ENCODE results near the gene FNIP2. TPM values are rescaled to one million over a fixed set of nuclear protein-coding genes. Genes with fewer than 3 reads are reported as not detected.

The FNIP2 gene
- total RNA-seq, 3 donors from 2014 or later (not counting 1 experiment from before 2014, with no cell fraction given), result 19.4 to 22.6 (median 21.8) TPM

DNA sequence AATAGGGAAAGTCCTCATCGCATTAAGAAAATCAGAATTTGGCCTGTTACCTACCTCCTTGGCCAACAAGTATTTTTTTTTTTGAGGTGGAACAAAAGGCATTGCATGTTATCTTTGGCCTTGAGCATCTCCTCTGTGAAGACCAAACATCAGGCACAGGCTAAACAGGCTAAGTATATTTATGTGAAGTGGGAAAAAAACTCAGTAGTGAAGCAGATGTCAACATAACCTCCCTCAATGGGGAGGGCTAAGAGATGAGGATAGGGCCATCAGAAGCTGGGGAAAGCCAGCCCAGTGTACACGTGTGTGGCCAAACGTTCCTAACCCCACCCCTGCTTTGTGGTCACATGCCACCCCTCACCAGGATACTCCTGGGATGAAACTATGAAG lies 102.5 kb downstream of the FNIP2 start:
- TF ChIP-seq, protein P1, sequence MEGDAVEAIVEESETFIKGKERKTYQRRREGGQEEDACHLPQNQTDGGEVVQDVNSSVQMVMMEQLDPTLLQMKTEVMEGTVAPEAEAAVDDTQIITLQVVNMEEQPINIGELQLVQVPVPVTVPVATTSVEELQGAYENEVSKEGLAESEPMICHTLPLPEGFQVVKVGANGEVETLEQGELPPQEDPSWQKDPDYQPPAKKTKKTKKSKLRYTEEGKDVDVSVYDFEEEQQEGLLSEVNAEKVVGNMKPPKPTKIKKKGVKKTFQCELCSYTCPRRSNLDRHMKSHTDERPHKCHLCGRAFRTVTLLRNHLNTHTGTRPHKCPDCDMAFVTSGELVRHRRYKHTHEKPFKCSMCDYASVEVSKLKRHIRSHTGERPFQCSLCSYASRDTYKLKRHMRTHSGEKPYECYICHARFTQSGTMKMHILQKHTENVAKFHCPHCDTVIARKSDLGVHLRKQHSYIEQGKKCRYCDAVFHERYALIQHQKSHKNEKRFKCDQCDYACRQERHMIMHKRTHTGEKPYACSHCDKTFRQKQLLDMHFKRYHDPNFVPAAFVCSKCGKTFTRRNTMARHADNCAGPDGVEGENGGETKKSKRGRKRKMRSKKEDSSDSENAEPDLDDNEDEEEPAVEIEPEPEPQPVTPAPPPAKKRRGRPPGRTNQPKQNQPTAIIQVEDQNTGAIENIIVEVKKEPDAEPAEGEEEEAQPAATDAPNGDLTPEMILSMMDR (IDR thresholded peaks at IDR 0.05), result no peak
- H3K36me3 ChIP-seq (ENCODE audit: control insufficient read depth, insufficient read depth, low read length), result peaks cover 15% of the 10 kb centered on the region
- WGBS (ENCODE audit: insufficient coverage), result 76% methylated on average over 3 of the region's 3 CpGs
- H3K27ac Mint-ChIP-seq, result no peak overlapping the region
- intact Hi-C loops (cut with micrococcal nuclease), result loop anchor here (5.0 kb wide), 1 partner anchor 36 kb away; no protein-coding TSS in a partner anchor
- peaks cover 0 to 5% of the 10 kb centered on the region in 2 donors for H3K27me3 Mint-ChIP-seq (ENCODE audit: low read depth in 2 of 2)
- H3K4me3 ChIP-seq (ENCODE audit: low read length), result no peak overlapping the region
- H3K9me3 Mint-ChIP-seq, result no peaks in the 10 kb centered on the region
- peaks cover 27 to 40% of the 10 kb centered on the region in 2 donors for H3K4me1 Mint-ChIP-seq
- no peaks in the 10 kb centered on the region for H3K9me3 ChIP-seq (ENCODE audit: control insufficient read depth, insufficient read depth, low read length)
- DNase-seq, result no peak
- no peak overlapping the region for H3K27ac ChIP-seq (ENCODE audit: low read length)
- no peaks in the 10 kb centered on the region for H3K27me3 ChIP-seq (ENCODE audit: control insufficient read depth, insufficient read depth, low read length)
- H3K4me1 ChIP-seq (ENCODE audit: control insufficient read depth, insufficient read depth, low read length), result peaks cover 8% of the 10 kb centered on the region
- no peak for ATAC-seq
- H3K36me3 Mint-ChIP-seq, result peaks cover 26% of the 10 kb centered on the region
- no peak overlapping the region for H3K4me3 Mint-ChIP-seq

DNA sequence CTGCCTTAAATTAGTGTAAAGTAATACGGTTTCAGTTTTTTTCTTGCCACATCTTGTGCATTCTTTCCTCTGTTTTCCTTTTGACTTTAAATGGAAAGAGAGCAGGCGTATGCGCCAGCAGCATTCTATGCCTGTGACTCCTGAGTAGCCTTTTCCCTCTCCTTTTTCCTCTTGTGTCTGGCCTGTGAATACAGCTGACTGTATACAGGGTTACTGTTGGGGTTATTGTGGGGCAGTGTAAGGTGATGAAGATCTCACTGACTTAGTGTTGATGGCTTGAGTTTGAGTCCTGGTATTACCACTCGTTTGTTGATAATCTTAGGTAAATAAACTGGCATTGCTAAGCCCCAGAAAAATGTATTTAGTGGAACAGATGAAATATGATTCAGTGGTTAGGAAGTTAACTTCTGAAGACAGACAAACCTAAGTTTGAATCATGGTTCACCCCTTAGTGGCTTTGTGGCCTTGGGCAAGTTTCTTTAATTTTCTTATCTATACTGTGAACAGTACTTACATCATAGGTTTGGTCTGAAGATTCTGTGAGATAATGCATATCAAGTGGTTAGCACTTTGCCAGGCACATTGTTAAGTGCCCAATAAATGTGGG lies 105.1 kb downstream of the FNIP2 start:
- H3K4me3 Mint-ChIP-seq, result peak overlapping the region; percentile 58
- peak; percentile 65 to 81 (median 68) for ATAC-seq
- peaks cover 34 to 47% of the 10 kb centered on the region in 2 donors for H3K4me1 Mint-ChIP-seq
- Histone ChIP-seq H3K4me3 (ENCODE audit: low read length) (no peak overlapping the region), H3K36me3 (ENCODE audit: control insufficient read depth, insufficient read depth, low read length) (peaks cover 9% of the 10 kb centered on the region), H3K9me3 (ENCODE audit: control insufficient read depth, insufficient read depth, low read length) (no peaks in the 10 kb centered on the region), H3K27me3 (ENCODE audit: control insufficient read depth, insufficient read depth, low read length) (no peaks in the 10 kb centered on the region), H3K27ac (ENCODE audit: low read length) (no peak overlapping the region), H3K4me1 (ENCODE audit: control insufficient read depth, insufficient read depth, low read length) (peaks cover 8% of the 10 kb centered on the region)
- H3K27ac Mint-ChIP-seq, result peak overlapping the region; percentile 70 to 72
- 71% methylated on average over 4 of the region's 4 CpGs for WGBS (ENCODE audit: insufficient coverage)
- peaks cover 30% of the 10 kb centered on the region for H3K36me3 Mint-ChIP-seq
- TF ChIP-seq, protein P1 (IDR thresholded peaks at IDR 0.05), result no peak
- H3K27me3 Mint-ChIP-seq (ENCODE audit: low read depth in 2 of 2), result peaks cover 0 to 6% of the 10 kb centered on the region in 2 donors
- intact Hi-C loops (cut with micrococcal nuclease), result loop anchor here (5.0 kb wide), 1 partner anchor 33 kb away; no protein-coding TSS in a partner anchor
- DNase-seq, result peak in 1 of 2 donors; percentile 24
- peaks cover 2 to 6% of the 10 kb centered on the region in 2 donors for H3K9me3 Mint-ChIP-seq

DNA sequence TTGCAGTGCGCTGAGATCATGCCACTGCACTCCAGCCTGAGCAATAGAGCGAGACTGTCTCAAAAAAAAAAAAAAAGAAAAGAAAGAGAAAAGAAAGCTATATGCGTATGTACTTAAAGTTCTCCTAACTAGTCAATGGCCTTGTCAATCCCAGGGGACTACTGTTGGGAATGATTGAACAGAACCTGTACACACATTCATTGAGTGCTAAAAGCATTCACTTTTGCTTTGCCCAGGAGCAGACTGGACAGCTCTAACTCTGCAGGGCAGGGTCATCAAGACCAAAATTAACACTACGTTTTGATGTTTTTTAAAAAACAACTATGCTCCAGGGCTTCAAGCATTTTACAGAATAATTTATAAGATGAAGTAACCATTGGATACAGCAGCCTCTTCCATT lies 106.2 kb downstream of the FNIP2 start:
- Mint-ChIP-seq H3K9me3 (peaks cover 2 to 8% of the 10 kb centered on the region in 2 donors), H3K4me3 (no peak overlapping the region), H3K27me3 (ENCODE audit: low read depth in 2 of 2) (peaks cover 0 to 6% of the 10 kb centered on the region in 2 donors), H3K36me3 (peaks cover 33% of the 10 kb centered on the region), H3K27ac (no peak overlapping the region), H3K4me1 (peaks cover 31 to 51% of the 10 kb centered on the region in 2 donors)
- ATAC-seq (no peak), DNase-seq (no peak)
- no peaks in the 10 kb centered on the region for H3K9me3 ChIP-seq (ENCODE audit: control insufficient read depth, insufficient read depth, low read length)
- H3K27me3 ChIP-seq (ENCODE audit: control insufficient read depth, insufficient read depth, low read length), result no peaks in the 10 kb centered on the region
- TF ChIP-seq, protein P1 (IDR thresholded peaks at IDR 0.05), result no peak
- intact Hi-C loops (cut with micrococcal nuclease), result no loop called here
- H3K36me3 ChIP-seq (ENCODE audit: control insufficient read depth, insufficient read depth, low read length), result peaks cover 7% of the 10 kb centered on the region
- H3K4me1 ChIP-seq (ENCODE audit: control insufficient read depth, insufficient read depth, low read length), result peaks cover 8% of the 10 kb centered on the region
- no peak overlapping the region for H3K27ac ChIP-seq (ENCODE audit: low read length)
- WGBS (ENCODE audit: insufficient coverage), result 98% methylated on average over 4 of the region's 4 CpGs
- no peak overlapping the region for H3K4me3 ChIP-seq (ENCODE audit: low read length)

All from natural killer cell (primary cell).